H1 (cell line): ENCODE measurements around the gene PDGFD. TPM values are rescaled to one million over a fixed set of nuclear protein-coding genes. Genes with fewer than 3 reads are reported as not detected.

Source experiments
- CTCF ChIA-PET: fragments of 300-600 bp; sonication (Branson Sonifier 250); formaldehyde crosslinking; loops from one replicate; lab custom pipeline; 2021; ENCODE audit not compliant: partially characterized antibody; lab: Charles Lee
- POLR2A ChIA-PET: fragments of 300-600 bp; sonication (Branson Sonifier 250); formaldehyde crosslinking; loops from one replicate; lab custom pipeline; 2021; ENCODE audit warnings: inconsistent platforms; ENCODE audit not compliant: partially characterized antibody; lab: Charles Lee
- DNase-seq, 2 experiments: peaks; one replicate each; pipeline versions ENCODE4 v3.0.0 to v3.0.0-alpha.2; 2010 to 2022; ENCODE audit warnings: low spot score in 2 of 2, low read depth in 1 of 2, mixed read lengths in 1 of 2
- FAIRE-seq: peaks from 2 replicates; lab custom pipeline; 2011; peaks lifted over from hg19 to GRCh38; lab: Jason Lieb, UNC
- H2AFZ ChIP-seq: 2 replicates; pipeline ENCODE4 v1.8.1; 2012; ENCODE audit warnings: low read length, inconsistent platforms
- H2AK5ac ChIP-seq: 2 replicates; pipeline ENCODE4 v1.6.1; 2013; ENCODE audit warnings: low read depth, low read length
- H2BK120ac ChIP-seq: replicated peaks from 2 replicates; pipeline ENCODE3; 2013; ENCODE audit warnings: low read depth, low read length, inconsistent platforms
- H2BK12ac ChIP-seq: 2 replicates; pipeline ENCODE4 v1.6.1; 2013; ENCODE audit warnings: low read depth, low read length
- H2BK15ac ChIP-seq: 2 replicates; pipeline ENCODE4 v1.6.1; 2013; ENCODE audit warnings: low read length
- H2BK20ac ChIP-seq: 2 replicates; pipeline ENCODE4 v1.6.1; 2013; ENCODE audit warnings: low read length
- H2BK5ac ChIP-seq: 2 replicates; pipeline ENCODE4 v1.6.1; 2013; ENCODE audit warnings: low read depth, low read length
- H3K14ac ChIP-seq: 2 replicates; pipeline ENCODE4 v1.6.1; 2013; ENCODE audit warnings: inconsistent platforms; ENCODE audit not compliant: insufficient read length
- H3K18ac ChIP-seq: 2 replicates; pipeline ENCODE4 v1.6.1; 2013; ENCODE audit warnings: low read length; ENCODE audit errors: extremely low read depth
- H3K23ac ChIP-seq: 2 replicates; pipeline ENCODE4 v1.6.1; 2013; ENCODE audit warnings: inconsistent platforms; ENCODE audit not compliant: insufficient read length
- H3K23me2 ChIP-seq: 2 replicates; pipeline ENCODE4 v1.6.1; 2013; ENCODE audit warnings: low read depth, low read length
- H3K27ac ChIP-seq: 2 replicates; pipeline ENCODE4 v1.6.1; 2011; ENCODE audit warnings: low read depth, low read length, inconsistent platforms
- H3K27me3 ChIP-seq, 4 experiments: replicated peaks in 1 of 4; 1 replicate in 1 of 4; 2 replicates in 3 of 4; pipeline versions ENCODE4 v1.6.1 to v1.8.1; 2011 to 2013; ENCODE audit warnings: low read length in 3 of 4, mild to moderate bottlenecking in 3 of 4, inconsistent platforms in 2 of 4, mixed read lengths in 2 of 4, moderate library complexity in 1 of 4; ENCODE audit not compliant: control insufficient read depth in 3 of 4, insufficient read depth in 3 of 4; ENCODE audit errors: extremely low read depth in 1 of 4
- H3K36me3 ChIP-seq, 4 experiments: 2 replicates each; pipeline versions ENCODE4 v1.6.1 to v1.8.1; 2011 to 2013; ENCODE audit warnings: mild to moderate bottlenecking in 4 of 4, low read length in 3 of 4, moderate library complexity in 2 of 4, control low read depth in 1 of 4, inconsistent platforms in 1 of 4; ENCODE audit not compliant: insufficient read depth in 4 of 4, control insufficient read depth in 2 of 4
- H3K4ac ChIP-seq: replicated peaks from 2 replicates; pipeline ENCODE3; 2013; ENCODE audit warnings: low read length, low read depth, mixed read lengths, inconsistent platforms; ENCODE audit not compliant: insufficient read length
- H3K4me1 ChIP-seq, 4 experiments: replicated peaks in 1 of 4; 1 replicate in 1 of 4; 2 replicates in 3 of 4; pipeline versions ENCODE4 v1.6.1 to v1.8.1; 2011 to 2013; ENCODE audit warnings: low read length in 3 of 4, inconsistent platforms in 2 of 4, mixed read lengths in 1 of 4; ENCODE audit not compliant: insufficient read depth in 4 of 4, control insufficient read depth in 3 of 4
- H3K4me2 ChIP-seq, 2 experiments: 2 replicates each; pipeline versions ENCODE4 v1.6.1 to v1.8.1; 2011 to 2013; ENCODE audit warnings: low read depth in 2 of 2, low read length in 2 of 2, control low read depth in 1 of 2, inconsistent platforms in 1 of 2, mild to moderate bottlenecking in 1 of 2; ENCODE audit not compliant: insufficient read depth in 1 of 2
- H3K4me3 ChIP-seq, 4 experiments: fragments of 200-600, 300-600 bp in 1 of 4; sonication (generic), shearing (Covaris generic), sonication (Bioruptor Twin) in 1 of 4; 2 replicates each; pipeline versions ENCODE4 v1.5.1 to v1.8.1; 2011 to 2016; ENCODE audit warnings: low read length in 4 of 4, low read depth in 3 of 4, control low read depth in 2 of 4, inconsistent platforms in 2 of 4, mild to moderate bottlenecking in 2 of 4, mixed read lengths in 1 of 4, moderate library complexity in 1 of 4; ENCODE audit not compliant: insufficient read depth in 2 of 4; ENCODE audit errors: extremely low read depth in 1 of 4
- H3K56ac ChIP-seq: replicated peaks from 2 replicates; pipeline ENCODE3; 2013; ENCODE audit warnings: low read depth, mild to moderate bottlenecking, mixed read lengths, low read length, inconsistent platforms; ENCODE audit not compliant: insufficient read length
- H3K79me1 ChIP-seq: 2 replicates; pipeline ENCODE4 v1.6.1; 2013; ENCODE audit warnings: low read depth, low read length, control low read depth
- H3K79me2 ChIP-seq, 2 experiments: 2 replicates each; pipeline versions ENCODE4 v1.6.1 to v1.8.1; 2012 to 2013; ENCODE audit warnings: low read length in 2 of 2, mild to moderate bottlenecking in 2 of 2, inconsistent platforms in 1 of 2; ENCODE audit not compliant: insufficient read depth in 2 of 2, control insufficient read depth in 1 of 2
- H3K9ac ChIP-seq, 4 experiments: replicated peaks in 1 of 4; 1 replicate in 1 of 4; 2 replicates in 3 of 4; pipeline versions ENCODE4 v1.6.1 to v1.8.1; 2011 to 2013; ENCODE audit warnings: low read depth in 3 of 4, low read length in 3 of 4, control low read depth in 2 of 4, mild to moderate bottlenecking in 2 of 4, moderate library complexity in 2 of 4, inconsistent platforms in 1 of 4; ENCODE audit errors: extremely low read depth in 1 of 4
- H3K9me3 ChIP-seq, 2 experiments: 2 replicates each; pipeline versions ENCODE4 v1.6.1 to v1.8.1; 2012 to 2013; ENCODE audit warnings: mild to moderate bottlenecking in 2 of 2, moderate library complexity in 2 of 2, control low read depth in 1 of 2, inconsistent platforms in 1 of 2, low read depth in 1 of 2, low read length in 1 of 2, mixed read lengths in 1 of 2; ENCODE audit not compliant: insufficient read depth in 2 of 2
- H4K20me1 ChIP-seq, 2 experiments: replicated peaks in 1 of 2; 2 replicates each; pipeline versions ENCODE3 to v1.8.1; 2011 to 2013; ENCODE audit warnings: inconsistent platforms in 2 of 2, low read length in 2 of 2, mild to moderate bottlenecking in 1 of 2; ENCODE audit not compliant: insufficient read depth in 2 of 2, control insufficient read depth in 1 of 2
- H4K5ac ChIP-seq: 2 replicates; pipeline ENCODE4 v1.6.1; 2013; ENCODE audit warnings: low read length, low read depth, mixed read lengths, inconsistent platforms; ENCODE audit not compliant: insufficient read length
- H4K8ac ChIP-seq: 2 replicates; pipeline ENCODE4 v1.8.0; 2013; ENCODE audit warnings: mild to moderate bottlenecking, moderate library complexity, low read length, inconsistent platforms; ENCODE audit not compliant: insufficient read depth; ENCODE audit errors: extremely low read depth
- H4K91ac ChIP-seq: replicated peaks from 2 replicates; pipeline ENCODE3; 2013; ENCODE audit warnings: low read length, mixed read lengths, inconsistent platforms; ENCODE audit not compliant: insufficient read length
- CEBPB ChIP-seq: IDR thresholded peaks from 2 replicates; pipeline ENCODE4 v1.6.1; 2012; ENCODE audit warnings: low read depth, low read length
- CREB1 ChIP-seq: IDR thresholded peaks from 2 replicates; pipeline ENCODE4 v1.6.1; 2012; ENCODE audit warnings: inconsistent platforms
- FOSL1 ChIP-seq: IDR thresholded peaks from 2 replicates; pipeline ENCODE4 v1.6.1; 2011; ENCODE audit warnings: mild to moderate bottlenecking, low read depth, low read length, moderate library complexity; ENCODE audit not compliant: insufficient read depth
- GABPA ChIP-seq: IDR thresholded peaks from 2 replicates; pipeline ENCODE4 v1.6.1; 2011; ENCODE audit warnings: mild to moderate bottlenecking, low read length, moderate library complexity, borderline replicate concordance; ENCODE audit not compliant: insufficient read depth
- KDM5A ChIP-seq: fragments of 200-600 bp; IDR thresholded peaks from 2 replicates; pipeline ENCODE4 v1.7.1; 2012; ENCODE audit warnings: mild to moderate bottlenecking, low read length, inconsistent platforms, mixed read lengths
- POLR2AphosphoS5 ChIP-seq: IDR thresholded peaks from 2 replicates; pipeline ENCODE4 v1.6.1; 2011; ENCODE audit warnings: low read depth, low read length
- RNF2 ChIP-seq: fragments of 200-900, 300-1000 bp; sonication (generic); IDR thresholded peaks from 2 replicates; pipeline ENCODE4 v1.7.1; 2016; ENCODE audit warnings: borderline replicate concordance, low read depth, mild to moderate bottlenecking, antibody characterized with exemption, low read length; ENCODE audit not compliant: poor library complexity, severe bottlenecking; ENCODE audit errors: missing control alignments
- SP2 ChIP-seq: IDR thresholded peaks from 2 replicates; pipeline ENCODE4 v1.6.1; 2012; ENCODE audit warnings: mild to moderate bottlenecking, low read length, inconsistent platforms
- ZNF274 ChIP-seq: IDR thresholded peaks from 2 replicates; pipeline ENCODE4 v1.7.0; 2012; ENCODE audit warnings: low read length, borderline replicate concordance; ENCODE audit errors: extremely low read depth
- WGBS, 2 experiments: shearing (Covaris generic) in 1 of 2; methylation state at CpG; one replicate each; pipeline versions ENCODE4 v1.1.6 to v1.1.7; 2013 to 2015; ENCODE audit warnings: low lambda C conversion rate in 2 of 2, mixed read lengths in 2 of 2, inconsistent platforms in 1 of 2, low coverage in 1 of 2, missing lambda C conversion rate in 1 of 2; ENCODE audit not compliant: insufficient replicate concordance in 2 of 2, insufficient coverage in 1 of 2, insufficient read length in 1 of 2; ENCODE audit errors: extremely low coverage in 1 of 2, missing lambda C conversion rate in 1 of 2; 5-methylcytosine and 5-hydroxymethylcytosine counted together
- polyA plus RNA-seq, 7 experiments: library from polyadenylated mRNA; depleted of rRNA in 3 of 7; stranded (reverse) in 5 of 7; unstranded in 2 of 7; fragments of >200 nt in 5 of 7; fragments of 200-250 nt in 2 of 7; gene quantifications; 1 replicate in 5 of 7; 2 replicates in 1 of 7; 4 replicates in 1 of 7; pipeline versions ENCODE4 v1.2.1 to v1.2.3, GENCODE V29; 2011 to 2013; ENCODE audit warnings: missing spikeins in 2 of 7, mixed read lengths in 2 of 7
- total RNA-seq: library from RNA; stranded (reverse); fragmentation: NEBNext Ultra II Directional; extraction: Animal tissue kit (Norgen Biotek cat#: 25700); gene quantifications from 2 replicates; pipeline ENCODE4 v1.2.1, GENCODE V29; 2021
- TF ChIP-seq, protein P1 (sequence below): IDR thresholded peaks from 2 replicates; pipeline ENCODE4 v1.6.1; 2011; ENCODE audit warnings: low read depth, mild to moderate bottlenecking, low read length; ENCODE audit not compliant: insufficient read depth

Gene PDGFD
- total and polyA plus RNA-seq, 2 of the 8 experiments (the other 6 are each of a cell fraction or from before 2014, with no cell fraction given), result 1.1 to 3.9 TPM

DNA sequence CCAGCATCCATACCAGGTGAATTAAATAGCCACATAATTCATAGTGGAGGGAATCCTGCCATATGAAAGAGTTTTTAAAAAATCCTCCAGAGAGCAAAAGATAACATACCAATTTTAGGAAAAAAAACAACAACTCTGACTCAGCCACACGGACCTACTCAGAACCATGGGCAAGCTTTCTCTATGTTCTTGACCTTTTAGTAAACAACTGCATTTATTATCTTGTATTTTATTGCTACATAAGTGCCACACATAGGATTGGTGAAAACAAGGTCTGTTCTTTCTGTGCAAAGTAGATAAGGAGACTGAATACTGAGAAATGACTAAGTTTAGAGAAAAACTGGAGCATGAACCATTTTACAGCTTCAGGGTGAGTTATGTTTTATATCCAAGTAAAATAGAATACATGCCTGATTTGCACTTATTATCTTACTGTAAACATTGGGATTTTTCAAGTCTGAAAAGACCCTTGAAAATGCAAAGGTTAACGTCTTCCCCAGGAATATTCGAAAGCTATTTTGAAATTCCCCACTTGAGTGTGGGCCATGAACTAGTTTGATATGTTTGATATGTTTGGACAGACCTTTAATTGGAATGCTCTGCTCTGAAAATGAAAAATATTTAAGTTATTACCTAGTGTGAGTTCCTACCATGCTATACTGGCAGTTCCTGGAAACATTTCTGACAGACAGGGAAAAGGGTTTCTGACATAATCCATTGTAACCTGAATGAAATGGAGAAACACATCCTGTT is 217.0 kb downstream of the PDGFD start:
- Histone ChIP-seq H3K9me3 (no peaks in the 10 kb centered on the region), H3K79me2 (no peaks in the 10 kb centered on the region), H2BK120ac (no peak overlapping the region), H2BK15ac (no peak overlapping the region), H3K14ac (no peak overlapping the region), H3K27me3 (no peaks in the 10 kb centered on the region), H4K91ac (no peak overlapping the region), H3K4me1 (no peaks in the 10 kb centered on the region), H3K56ac (no peak overlapping the region), H3K4me3 (no peak overlapping the region), H3K4ac (no peak overlapping the region), H3K18ac (no peak overlapping the region), H2BK20ac (no peak overlapping the region), H3K4me2 (no peak overlapping the region), H4K8ac (no peak overlapping the region), H3K36me3 (no peaks in the 10 kb centered on the region), H3K23ac (no peak overlapping the region), H2BK12ac (no peak overlapping the region), H3K79me1 (no peaks in the 10 kb centered on the region), H3K27ac (no peak overlapping the region), H2BK5ac (no peak overlapping the region), H3K23me2 (no peaks in the 10 kb centered on the region), H4K20me1 (no peaks in the 10 kb centered on the region), H3K9ac (no peak overlapping the region), H4K5ac (no peak overlapping the region), H2AK5ac (no peak overlapping the region), H2AFZ (no peak overlapping the region)
- CTCF ChIA-PET, result interaction anchor here (2.9 kb wide), 1 partner anchor 17 kb away, joined by 11 read pairs; no protein-coding TSS in a partner anchor
- POLR2A ChIA-PET, result no interaction called here
- WGBS, 2 experiments, result 100% methylated on average over 3 of the region's 3 CpGs; no CpG with 5 or more reads in 1 of the 2 experiments
- FAIRE-seq (no peak), DNase-seq (no peak)
- no peak for TF ChIP-seq KDM5A
- no peak for TF ChIP-seq SP2
- TF ChIP-seq POLR2AphosphoS5, result no peak
- no peak for TF ChIP-seq CEBPB
- TF ChIP-seq RNF2, result no peak
- TF ChIP-seq, protein P1, sequence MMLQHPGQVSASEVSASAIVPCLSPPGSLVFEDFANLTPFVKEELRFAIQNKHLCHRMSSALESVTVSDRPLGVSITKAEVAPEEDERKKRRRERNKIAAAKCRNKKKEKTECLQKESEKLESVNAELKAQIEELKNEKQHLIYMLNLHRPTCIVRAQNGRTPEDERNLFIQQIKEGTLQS, result no peak
- TF ChIP-seq GABPA, result no peak
- TF ChIP-seq FOSL1, result no peak
- TF ChIP-seq ZNF274, result no peak
- no peak for TF ChIP-seq CREB1
